Measurements from ENCODE around the gene FAT3.
A peak's percentile ranks its signal among the peaks of the same experiment; 100 is the strongest.

FAT3 gene

DNA sequence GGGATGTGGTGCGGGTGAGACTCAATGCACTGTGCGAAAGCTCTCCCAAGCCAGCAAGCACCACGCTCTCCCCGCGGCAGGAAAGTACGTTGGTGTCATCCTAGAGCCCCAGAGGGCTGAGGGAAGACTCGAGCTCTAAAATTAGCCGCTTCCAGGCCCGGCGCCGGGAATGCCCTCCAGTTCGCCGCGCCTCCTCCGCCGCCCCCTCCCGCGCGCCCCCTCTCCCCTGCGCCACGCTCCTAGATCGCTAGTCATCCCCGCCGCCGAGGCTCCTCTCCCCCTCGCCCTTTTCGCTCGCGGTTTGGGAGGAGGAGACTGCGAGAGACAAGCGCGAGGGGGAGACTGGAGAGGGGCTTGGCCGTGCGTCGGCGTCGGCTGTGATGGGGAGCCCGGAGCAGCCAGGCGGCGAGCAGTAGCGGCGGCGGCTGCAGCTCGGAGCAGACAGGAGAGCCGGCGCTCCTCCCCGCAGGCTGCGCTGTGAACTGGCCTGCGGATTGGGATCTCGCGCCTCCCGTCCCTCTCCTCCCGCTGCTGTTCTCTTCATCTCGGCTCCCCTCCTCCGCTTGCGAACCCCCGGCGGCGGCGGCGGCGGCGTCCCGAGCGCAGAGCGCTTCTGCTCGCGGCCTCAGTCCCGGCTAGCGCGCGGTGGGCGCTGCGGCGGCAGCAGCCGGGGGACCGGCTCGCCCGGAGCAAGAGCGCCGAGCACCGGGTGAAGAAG lies at the start of gene FAT3:
TSS of gene FAT3 (plus strand) at position 412 of the 718 bp plus-strand sequence. CDS start 127,295 bp downstream, outside the sequence.
- no peak for FAIRE-seq

DNA sequence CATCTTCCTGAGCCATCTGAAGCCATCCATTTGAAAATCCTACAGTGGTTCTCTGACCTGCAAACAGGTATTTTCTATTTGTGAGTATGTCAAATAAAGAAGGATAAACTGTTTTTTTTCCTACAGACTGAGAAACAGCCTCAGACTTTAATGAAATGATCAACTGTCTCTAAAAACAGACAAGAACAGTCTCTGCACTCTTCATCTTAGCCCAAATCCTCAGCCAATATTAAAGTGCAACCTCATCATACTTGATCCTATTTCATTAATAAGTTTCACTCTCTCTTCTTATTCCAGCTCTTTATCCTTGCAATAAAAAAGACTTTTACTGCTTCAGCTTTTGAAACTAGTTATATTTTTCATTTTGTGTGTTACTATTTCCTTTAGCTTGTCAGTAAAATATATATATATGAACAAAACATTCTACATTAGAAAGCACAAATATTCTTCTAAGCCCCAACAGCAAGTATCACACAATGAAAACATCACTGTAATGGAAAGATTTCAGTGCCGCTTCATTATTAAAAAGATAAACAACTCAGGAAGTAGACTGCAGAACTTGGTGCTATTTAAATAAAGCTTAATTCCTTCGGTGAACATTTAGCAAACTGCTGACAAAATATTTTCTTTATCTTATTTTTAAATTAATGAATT lies 45.5 kb upstream of the FAT3 start:
- FAIRE-seq: no peak

DNA sequence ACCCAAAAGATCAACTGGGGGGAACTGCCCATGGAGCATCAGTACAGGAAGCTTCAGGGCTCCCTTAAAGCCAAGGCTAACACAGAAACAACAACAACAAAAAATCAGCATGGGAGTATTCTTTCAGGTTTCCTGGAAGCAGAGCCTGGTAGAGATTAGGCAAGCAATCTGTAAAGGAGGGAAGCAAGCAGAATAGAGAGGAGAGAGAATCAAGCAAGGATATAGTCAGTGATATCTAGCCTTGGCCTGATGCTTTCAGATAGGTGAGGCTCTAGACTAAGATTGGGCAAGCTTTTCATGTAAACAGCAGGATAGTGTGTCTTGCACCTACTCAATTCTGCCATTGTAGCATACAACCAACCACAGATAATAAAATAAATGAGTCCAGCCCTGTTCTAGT lies 44.4 kb upstream of the FAT3 start:
- no peak for FAIRE-seq

DNA sequence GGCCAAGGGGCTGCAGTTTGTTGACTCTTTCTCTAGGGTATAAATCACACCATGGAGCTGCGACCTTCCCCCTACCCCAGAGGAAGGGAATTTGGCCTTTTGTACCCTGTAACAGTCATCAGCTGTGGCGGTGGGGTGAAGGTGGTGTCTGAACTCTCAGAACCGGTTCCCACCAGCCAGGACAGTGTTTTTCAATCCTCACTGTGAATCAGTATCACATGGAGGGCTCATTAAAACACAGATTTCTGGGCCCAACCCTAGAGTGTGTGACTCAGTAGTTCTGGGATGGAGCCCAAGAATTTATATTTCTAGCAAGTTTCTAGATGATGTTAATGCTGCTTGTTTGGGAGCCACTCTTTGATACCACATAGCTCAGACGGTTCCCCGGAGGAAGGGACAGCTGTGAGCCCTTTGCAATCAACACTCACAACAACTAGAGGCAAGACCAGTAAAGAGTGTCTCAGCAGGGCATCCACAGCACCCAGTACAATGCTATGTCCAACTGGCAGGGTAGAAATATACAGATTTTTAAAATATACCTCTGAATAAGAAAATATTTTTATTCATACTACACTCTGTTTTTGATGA lies 43.9 kb upstream of the FAT3 start:
- FAIRE-seq: no peak

DNA sequence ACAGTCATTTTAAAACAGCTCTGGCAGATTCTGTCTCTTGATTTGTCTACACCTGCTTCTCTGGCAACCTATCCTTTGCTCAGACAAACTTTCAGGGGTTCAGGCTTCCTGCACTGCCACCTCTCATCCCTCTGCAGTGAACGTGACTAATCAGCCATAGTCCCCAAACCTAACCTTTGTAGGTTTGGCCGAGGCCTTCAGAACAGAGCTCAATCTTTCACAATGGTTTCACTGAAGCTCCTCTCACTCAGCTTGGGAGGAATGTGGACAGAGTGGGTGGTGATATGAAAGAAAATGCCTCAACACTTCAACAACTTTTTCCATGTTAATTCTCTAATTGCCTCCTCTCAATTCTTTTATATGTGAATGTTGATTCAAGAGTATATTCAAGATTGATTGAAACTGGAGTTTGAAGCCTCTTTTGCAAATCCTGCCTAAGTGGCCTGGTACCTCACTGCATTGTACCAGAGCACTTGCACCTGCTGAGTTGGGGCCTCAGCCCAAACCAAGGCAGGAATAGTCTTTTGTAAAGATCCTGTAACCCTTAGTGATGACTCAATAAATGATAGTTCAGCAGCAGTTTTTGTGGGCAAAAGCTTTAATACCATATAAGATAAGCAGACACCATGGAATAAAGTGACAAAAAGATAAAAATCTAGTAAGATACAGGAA lies 33.9 kb upstream of the FAT3 start:
- no peak for FAIRE-seq

DNA sequence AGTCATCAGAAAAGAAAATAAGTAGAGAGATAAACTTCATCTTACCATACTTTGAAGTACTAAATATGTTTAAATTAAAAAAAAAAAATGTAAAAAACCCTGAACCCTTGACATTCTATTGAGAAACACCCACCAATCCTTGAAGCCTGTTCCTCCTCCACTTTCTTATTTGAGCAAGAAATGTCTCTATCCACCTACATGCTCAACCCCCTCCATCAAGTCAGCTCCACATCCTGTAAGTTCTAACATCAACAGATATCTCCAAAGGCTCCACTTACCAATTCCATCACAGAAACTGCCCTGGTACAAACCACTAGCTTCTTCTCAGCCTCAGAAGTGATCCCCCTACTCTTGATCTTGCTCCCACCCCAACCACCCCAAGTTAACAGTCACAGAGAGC lies 32.5 kb upstream of the FAT3 start:
- no peak for FAIRE-seq

DNA sequence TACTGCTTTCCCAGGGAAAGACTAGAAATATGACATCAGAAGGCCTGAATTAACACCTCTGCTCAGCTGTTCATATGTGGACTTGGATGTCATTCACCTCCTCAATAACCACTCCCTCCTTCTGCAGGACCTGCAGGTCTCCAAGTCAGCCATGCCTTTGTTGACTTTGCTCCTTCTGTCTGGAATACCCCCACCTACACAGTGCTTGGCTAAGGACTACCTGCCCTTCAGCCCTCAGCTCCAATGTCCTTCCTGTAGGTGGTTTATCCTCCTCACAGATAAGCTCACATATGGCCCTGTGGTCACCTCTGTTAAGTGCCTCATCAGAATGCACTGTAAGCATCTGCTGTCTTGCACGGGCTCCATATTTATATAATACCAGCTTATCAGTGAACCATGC lies 26.4 kb upstream of the FAT3 start:
- no peak for FAIRE-seq

DNA sequence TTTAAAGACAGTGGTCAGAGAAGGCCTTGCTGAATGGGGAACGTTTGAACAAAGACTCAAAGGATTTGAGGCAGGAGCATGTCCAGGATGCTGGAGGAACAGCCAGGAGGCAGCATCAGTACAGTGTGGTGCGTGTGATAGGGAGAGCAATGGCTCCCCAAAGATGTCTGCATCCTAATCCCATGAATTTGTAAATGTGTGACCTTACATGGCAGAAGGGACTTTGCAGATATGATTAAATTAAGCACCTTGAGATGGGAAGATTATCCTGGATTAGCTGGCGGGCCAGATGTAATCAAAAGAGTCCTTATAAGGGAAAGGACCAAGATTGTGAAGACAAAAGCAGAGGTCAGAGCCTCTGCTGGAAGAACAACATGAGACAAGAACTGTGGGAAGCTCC lies 24.6 kb upstream of the FAT3 start:
- FAIRE-seq: no peak

DNA sequence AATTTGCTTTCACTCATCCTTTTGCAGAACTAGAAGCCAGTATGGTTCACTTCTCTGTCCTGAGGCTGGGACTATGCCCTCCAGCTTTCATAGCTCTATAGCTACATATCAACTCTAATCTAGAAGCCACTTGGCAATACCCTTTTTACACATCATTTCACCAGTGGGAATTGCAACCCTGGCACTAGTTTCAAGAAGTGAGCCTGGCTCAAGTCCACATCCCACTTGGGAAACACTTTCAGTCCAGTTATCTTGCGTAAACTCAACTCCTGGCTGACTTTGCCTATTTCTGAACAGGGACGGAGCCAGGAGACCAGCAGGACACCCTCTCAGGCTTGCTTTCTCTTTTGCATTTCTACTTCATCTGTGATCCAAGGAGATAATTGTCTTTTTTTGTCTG lies 19.9 kb upstream of the FAT3 start:
- no peak for FAIRE-seq

DNA sequence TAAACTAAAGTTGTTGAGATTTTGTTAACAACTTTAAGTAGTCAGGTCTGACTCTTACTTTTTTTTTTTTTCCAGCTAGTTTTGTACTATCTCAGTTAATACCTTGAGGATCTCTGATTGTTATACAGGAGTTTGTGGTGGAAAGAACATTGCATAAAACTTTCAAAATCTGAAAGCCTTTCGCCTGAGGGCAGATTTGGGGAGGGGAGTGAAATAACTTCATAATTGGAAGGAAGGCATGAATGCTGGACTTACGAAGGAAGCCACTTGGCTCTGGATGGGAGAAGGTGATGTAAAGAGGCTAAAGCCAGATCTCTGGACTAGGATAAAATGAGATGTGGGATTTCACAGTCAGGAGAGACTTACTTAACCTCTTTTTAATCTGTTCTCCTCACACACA lies 18.2 kb upstream of the FAT3 start:
- peak; percentile 9 for FAIRE-seq

DNA sequence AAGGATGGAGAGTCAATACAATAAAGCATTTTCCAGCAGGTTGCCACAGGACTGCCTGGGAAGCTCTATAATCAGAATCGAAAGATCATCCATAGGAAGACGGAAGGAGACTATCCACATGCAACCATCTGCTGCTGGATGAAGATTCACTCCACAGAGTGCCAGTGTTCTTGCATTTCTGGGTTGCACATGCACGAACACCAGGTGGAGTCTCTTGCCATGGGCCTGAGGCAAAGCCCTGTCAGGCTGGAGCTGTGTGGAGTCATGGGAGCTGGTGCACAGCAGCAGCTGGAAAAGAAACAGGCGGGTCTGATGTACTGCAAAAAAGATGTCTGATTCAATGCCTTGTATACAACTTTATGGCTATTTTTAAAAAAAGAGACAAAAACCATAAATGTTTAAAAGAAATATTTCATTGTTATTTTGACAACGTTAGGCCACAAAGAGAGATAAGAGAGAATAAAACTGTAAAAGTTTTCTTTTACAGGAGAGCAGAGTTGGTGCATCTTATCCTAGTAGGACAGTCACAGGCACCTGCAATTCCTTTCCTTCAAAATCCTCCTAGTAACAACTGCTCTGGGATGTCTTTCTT lies 12.9 kb upstream of the FAT3 start:
- FAIRE-seq: no peak

DNA sequence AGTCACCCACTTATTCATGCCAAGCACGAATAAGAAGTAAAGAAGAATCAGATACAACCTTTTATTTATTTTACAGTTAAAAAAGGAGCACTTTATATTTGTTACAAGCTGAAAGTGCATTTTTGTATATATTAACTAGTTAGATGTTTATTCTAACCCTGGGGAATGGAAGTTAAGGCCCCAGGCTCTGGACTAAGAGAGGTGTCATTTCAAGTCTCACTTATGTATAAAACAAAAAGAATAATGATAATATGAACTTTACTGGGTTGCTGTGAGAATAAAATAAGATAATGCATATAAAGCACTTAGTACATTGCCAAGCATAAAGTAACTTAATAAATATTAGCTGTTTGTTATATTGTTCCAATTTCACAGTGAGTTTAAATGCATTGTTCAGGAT lies 12.1 kb upstream of the FAT3 start:
- no peak for FAIRE-seq

DNA sequence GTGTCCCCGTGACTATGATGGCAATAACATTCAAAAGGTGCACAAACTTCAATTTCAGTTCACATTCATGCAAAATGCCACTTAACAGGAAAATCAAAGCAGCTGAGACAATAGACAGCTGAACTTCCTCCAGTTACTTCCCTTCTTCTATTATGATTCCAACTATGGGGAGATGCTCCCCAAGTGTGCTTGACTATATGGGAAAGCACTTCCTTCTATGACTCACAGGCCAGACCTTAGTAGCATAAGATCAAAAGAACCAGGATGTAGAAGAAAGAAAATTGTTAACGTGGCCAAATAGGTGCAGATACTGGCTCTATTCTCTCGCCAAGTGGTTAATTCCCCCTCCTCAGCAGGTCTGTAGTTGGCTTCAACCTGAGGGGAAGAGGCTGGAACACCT lies 7.8 kb upstream of the FAT3 start:
- no peak for FAIRE-seq

DNA sequence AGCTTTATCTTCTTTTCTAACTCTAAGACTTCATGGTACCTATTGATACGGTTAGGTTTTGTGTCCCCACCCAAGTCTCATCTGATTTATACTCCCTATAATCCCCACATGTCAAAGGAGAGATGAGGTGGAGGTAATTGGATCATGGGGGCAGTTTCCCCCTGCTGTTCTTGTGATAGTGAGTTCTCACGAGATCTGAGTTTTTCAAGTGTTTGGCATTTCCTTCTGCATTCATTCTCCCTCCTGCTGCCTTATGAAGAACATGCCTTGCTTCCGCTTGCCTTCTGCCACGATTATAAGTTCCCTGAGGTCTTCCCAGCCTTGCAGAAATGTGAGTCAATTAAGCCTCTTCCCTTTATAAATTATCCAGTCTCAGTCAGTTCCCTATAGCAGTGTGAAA lies 5.1 kb upstream of the FAT3 start:
- FAIRE-seq: no peak

DNA sequence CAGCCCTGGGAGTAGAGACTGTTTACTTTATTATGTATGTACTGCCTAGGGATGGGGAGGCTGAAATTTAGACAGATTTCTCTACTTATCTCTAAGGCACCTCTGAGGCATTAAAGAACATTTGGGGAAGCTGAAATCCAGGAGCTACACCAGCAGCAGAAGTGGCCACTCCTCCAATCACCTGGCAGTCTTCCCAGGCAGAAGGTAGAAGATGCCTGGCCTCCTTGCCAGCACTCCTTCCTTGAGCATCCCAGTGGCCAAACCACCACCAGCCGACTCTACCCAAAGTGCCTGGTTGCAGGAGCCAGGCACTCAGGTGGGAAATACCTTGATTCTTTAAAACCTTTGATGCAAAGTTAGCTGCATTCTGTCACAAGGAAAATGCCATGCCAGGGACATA lies 1.9 kb upstream of the FAT3 start:
- no peak for FAIRE-seq

DNA sequence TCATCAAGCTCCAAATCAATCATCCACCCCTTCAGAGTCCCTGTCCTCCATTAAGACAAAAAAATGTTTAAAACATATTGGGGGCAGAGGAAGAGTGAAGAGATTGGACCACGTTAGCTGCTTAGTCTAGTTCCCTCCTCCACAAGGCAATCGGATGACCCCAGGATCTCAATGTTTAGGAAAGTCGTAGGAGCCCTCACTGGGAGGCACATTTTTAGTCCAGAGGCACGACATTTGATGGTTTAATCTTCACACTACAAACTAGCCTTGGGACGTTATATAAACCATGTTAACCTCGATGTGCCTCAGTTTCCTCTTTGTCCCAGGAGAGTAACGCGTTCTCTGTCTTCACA lies 588 bp upstream of the FAT3 start:
- no peak for FAIRE-seq

DNA sequence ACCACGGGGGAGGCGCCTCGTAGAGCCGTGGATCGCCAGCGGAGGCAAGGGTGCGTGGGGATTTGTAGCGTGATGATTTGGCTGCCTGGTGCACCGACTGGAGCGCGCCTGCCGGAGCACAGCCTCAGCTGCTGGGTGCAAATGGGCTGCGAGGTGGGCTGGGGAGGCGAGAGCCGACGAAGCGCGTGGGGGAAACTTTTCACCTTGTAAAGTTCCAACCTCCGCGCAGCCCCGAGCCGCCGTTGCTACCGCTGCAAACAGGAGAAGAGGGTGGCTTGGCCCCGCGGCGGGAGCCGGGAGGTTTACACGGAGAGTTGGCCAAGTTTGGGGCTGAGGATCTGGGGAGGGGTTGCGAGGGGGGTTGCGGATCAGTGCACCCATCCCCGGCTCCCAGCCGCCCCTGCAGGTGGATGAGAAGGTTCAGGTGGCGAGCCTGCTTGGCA lies 528 bp downstream of the FAT3 start:
- no peak for FAIRE-seq

DNA sequence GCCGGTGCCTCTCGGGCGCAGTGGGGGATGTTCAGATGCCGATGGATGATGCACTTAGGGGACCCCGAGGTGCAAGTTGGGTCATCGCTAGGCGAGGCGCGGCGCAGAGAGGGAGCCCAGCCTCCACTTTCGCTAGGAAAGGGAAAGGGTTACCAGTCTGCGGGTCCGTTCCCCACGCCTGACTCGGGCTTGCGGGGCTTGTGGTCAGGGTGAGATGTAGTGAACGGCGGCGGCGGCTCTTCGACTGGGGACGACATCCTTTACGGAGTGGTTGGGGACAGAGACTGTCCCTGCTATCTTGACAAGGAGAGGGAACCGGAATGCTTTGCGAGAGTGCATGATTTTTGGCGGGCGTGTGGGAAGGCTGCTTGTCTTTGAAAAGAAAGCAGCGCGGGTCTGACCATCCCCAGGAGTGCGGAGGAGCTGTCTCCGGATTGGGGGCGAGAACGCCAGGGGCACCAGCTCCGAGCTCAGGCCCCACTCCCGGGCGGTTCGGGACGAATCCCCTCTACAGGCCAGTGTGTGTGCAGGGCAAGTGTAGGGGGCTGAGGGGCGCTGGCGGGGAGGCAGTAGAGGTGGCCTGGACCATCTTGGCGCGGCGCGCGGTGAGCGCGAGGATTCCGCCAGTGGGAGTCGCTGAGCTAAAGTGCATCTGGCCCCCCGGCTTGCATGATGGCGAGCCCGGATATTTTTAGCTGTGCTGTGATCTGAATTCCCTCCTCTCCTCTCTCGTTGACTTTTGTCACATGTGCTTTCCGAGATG lies 1.1 kb downstream of the FAT3 start:
- no peak for FAIRE-seq

DNA sequence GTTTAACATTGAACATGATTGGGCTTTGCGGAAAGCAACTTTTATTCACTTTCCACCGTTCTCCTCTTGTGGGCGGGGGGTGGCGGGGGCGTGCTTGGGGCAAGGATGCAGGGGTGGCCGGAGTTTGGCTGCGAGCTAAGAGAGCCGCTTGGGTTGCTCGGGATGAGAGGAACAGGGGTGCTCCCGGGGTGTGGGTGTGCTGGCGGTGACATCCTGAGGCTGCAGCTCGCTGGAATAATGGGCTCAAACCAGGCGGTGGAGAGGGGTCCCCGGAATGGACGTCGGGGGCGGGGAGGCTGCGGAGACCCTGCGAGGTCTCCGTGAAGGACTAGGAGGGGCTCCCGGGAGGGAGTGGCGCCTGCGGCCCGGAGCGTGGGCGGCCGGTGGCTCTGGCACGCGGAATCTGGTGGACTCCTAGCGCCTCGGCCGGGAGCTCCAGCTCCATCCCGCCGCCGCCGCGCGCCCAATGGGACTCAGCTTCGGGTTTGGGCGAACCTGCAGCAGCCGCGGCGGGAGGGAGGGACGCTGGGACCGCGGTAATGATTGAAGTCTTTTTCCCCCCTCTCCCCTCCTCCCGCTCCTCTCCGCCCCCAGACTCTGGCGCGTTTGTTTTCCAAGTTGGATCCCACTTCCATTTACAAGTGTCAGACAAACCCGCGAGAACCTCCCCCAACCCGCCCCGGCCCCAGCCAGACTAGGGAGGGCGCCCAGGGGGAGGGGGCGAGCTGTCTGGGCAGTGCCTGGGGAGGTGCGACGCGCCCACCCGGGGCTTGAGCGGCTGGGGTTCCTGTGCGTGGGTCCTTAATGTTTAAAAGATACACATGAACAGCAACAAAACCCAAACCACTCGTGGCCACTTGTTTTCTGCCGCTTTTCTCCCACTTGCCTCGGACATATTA lies 2.0 kb downstream of the FAT3 start:
- FAIRE-seq: no peak

DNA sequence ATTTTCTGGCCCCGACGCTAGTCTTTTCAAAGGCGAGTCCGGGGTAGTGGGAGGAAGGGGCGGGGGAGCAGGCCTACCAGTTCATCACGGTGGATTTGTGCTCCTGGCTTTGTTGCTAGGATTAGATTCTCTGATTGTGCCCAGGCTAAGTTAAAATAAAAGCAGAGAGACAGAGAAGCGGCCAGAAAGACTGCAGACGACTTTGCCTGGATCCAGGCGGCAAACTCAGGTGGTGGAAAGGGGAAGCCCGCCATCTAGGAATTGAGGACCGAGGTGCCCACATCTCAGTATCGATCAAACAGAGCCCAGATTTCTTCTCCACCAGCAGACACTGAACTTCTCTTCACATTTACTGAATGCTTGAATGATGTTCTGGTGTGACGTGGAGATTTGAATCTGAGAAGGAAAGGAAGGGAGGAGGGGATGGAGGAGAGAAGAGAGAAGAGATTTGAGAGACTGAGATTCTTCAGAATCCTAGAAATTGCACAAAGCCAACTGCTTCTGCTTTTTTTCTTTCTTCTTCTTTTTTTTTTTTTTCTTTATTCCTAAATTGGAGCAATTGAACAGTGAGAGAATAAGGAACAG lies 2.7 kb downstream of the FAT3 start:
- FAIRE-seq: no peak
